Measurements from ENCODE around the gene THAP7.

GRCh38 chr22:20959578-20960461 is 42.1 kb downstream of the THAP7 start:
- TF ChIP-seq CTCF (IDR thresholded peaks at IDR 0.05; ENCODE audit: low read length) (no peak), EZH2 (IDR thresholded peaks at IDR 0.05; ENCODE audit: borderline replicate concordance, low read length) (no peak)
